GM08714 (cell line): ENCODE data around the gene SPDYE4.

Experiments
- H3K4me3 ChIP-seq: fragments of 200-500 bp; sonication (Bioruptor generic); 2 replicates; pipeline ENCODE4 v1.5.1; 2014; ENCODE audit warnings: mild to moderate bottlenecking, low read length, inconsistent platforms
- ZNF274 ChIP-seq: IDR thresholded peaks from 2 replicates; pipeline ENCODE4 v1.6.1; 2012; ENCODE audit warnings: mild to moderate bottlenecking, low read depth, low read length

The SPDYE4 gene

DNA sequence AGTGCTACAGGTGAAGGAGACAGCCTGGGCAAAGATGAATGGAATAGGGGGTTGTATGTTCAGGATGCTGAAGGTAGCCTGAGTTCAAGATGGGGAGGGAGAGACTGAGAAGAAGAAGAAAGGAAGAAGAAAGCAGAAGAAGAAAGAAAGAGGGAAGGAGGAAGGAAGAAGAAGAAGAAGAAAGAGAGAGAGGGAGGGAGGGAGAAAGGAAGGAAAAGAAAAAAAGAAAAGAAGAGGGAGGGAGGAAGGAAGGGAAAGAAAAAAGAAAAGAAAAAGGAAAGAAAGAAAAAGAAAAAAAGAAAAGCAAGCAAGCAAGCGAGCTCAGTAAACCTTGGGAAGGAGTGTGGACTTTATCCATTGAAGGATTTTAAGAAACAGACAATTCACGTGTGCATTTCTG, 21.6 kb downstream of the SPDYE4 start:
- no peak for TF ChIP-seq ZNF274
- no peak overlapping the region for H3K4me3 ChIP-seq

GRCh38 chr17:8736362-8736761, 22.0 kb downstream of the SPDYE4 start:
- H3K4me3 ChIP-seq, result no peak overlapping the region
- TF ChIP-seq ZNF274, result no peak

DNA sequence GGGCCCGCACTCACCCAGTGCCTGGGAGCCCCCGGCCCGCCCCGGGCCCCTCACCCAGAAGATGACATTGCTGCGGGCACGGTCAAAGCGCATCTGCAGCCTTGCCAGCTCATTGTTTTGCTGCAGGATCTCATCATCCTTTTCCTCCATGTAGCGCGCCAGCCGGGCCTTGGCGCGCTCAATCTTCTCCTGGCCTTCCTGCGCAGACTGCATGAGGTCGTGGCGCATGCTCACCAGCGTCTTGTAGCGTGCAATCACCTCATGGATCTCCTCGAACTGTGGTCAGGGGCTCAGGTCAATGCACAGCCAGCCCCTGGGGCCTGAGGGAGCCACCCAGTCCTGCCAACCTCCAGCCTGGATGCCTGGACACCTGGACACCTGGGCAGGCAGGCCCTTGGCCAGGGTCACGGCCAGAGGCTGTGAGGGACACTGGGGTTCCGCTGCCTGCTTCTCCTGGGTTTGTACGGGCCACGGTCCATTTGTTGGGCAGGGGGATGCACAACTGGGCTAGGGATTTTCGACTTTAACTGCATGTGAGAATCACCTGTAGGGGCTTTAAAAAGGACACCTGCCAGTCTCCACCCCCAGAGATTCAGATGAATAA, 22.9 kb downstream of the SPDYE4 start:
- TF ChIP-seq ZNF274, result no peak

DNA sequence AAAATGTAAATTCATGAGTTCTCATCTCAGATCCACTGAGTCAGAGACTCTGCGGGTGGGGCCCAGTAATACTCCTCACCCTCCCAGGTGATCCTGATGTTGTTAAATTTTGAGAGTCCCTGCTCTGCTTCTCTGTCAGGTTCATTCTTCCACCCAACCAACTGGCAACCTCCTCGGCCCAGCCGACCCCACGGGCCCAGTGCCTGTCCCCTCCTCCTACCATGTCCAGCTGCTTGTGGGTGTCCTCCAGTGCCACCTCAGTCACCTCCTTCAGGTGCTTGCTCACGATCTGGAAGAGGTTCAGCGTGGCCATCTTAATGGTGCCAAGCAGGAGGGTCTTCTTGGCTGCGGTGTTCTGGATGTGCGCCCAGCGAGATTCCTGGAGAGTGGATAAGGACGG, 23.5 kb downstream of the SPDYE4 start:
- no peak overlapping the region for H3K4me3 ChIP-seq
- TF ChIP-seq ZNF274, result no peak

More for the DNA sequence above, 22.9 kb downstream of the SPDYE4 start:
- no peak overlapping the region for H3K4me3 ChIP-seq

DNA sequence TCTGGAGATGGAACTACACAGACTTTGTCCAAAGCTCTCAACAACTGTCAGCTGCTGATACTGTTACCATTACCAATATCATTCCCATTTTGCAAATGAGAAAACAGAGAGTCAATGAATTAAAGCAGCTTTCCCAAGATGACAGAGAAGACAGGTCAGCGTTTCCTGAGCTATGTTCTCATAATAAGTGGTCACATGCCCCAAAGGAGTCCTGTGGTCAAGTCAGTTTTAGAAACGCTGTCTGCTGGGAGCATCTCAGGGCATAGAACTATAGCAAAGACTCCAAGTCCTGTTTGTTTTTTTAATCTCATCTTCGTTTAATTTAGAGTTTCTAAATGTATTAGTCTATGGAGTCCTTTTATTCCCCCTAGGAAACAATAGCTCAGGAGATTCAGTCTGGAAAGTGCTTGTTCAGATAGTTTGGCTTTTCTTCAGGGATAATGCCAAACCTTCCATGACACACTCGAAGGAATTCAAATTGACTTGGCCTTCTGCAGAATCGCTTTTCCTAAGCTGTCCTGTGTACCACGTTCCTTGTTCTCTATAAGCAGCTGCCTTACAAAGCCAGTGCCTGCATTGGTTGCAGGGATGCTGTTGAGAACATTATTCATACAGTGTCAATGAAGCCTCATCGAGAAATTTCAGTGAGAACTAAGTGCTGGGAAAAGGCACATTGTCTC, 25.8 kb downstream of the SPDYE4 start:
- H3K4me3 ChIP-seq, result no peak overlapping the region
- TF ChIP-seq ZNF274, result no peak

- H3K4me3 ChIP-seq, result no peak overlapping the region
- TF ChIP-seq ZNF274, result no peak
Observed at GRCh38 chr17:8729860-8730259, 28.5 kb downstream of the SPDYE4 start.

DNA sequence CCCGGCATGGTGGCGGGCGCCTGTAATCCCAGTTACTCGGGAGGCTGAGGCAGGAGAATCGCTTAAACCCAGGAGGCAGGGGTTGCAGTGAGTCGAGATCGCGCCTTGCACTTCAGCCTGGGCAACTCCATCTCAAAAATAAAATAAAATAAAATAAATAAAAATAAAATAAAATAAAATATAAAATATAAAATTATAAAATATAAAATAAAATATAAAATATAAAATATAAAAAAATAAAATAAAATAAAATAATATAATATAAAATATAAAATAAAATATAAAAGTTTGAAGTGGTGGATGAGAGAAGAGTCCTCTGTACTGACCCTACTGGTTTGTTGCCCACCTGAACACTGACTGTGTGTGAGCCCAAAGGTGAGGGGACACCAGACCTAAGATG, 28.9 kb downstream of the SPDYE4 start:
- H3K4me3 ChIP-seq, result no peak overlapping the region
- TF ChIP-seq ZNF274, result no peak

DNA sequence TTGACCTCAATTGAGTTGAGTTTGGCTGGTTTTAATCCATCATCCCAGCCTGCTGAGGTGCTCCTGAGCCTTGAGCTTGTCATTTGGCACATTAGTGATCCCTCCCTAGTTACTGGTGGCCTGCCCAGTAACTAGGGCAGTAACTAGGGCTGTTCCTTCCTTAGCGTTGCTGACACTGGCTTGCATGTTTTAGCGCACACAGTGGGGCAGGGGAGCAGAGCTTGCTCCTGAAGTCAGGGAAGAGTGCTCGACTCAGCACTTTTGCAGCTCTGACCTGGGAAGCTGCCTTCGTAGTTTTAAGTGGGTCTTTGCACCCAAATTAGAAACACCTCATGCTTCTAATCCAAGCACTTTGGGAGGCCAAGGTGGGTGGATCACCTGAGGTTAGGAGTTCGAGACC, 29.4 kb downstream of the SPDYE4 start:
- TF ChIP-seq ZNF274, result no peak
- no peak overlapping the region for H3K4me3 ChIP-seq

DNA sequence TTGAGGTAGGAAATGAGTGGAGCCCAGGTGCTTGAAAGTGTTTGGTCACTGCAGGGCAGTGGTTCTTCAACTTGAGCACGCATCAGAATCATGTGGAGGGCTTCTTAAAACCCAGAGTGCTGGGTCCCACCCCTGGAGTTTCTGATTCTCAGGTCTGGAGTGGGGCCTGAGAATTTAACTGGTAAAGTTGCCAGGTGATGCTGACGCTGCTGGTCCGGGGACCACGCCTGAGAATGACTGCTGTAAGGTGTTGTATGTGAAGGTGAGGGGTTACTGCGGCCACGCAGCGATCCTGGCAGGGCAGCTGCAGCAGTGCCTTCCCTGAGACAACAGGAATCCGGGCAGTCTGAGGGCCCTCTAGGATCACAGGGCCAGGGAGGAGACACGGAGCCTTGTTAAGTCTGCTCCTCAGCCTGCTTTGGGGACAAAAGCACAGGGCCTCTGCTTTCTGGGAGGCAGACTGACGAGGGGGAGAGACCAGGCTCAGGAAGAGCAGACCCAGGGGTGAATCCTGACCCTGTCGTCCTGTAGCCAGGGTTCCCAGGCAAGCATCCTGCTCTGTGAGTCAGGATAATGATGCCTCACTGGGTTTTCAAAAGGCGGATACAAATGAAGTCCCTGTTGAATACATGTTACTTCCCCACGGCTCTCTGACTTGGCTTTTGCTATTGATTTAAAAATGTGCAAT, 30.0 kb downstream of the SPDYE4 start:
- no peak overlapping the region for H3K4me3 ChIP-seq
- no peak for TF ChIP-seq ZNF274

GRCh38 chr17:8726941-8727555, 31.3 kb downstream of the SPDYE4 start:
- H3K4me3 ChIP-seq, result no peak overlapping the region
- no peak for TF ChIP-seq ZNF274

GRCh38 chr17:8725881-8726876, 32.2 kb downstream of the SPDYE4 start:
- no peak overlapping the region for H3K4me3 ChIP-seq
- TF ChIP-seq ZNF274, result no peak

DNA sequence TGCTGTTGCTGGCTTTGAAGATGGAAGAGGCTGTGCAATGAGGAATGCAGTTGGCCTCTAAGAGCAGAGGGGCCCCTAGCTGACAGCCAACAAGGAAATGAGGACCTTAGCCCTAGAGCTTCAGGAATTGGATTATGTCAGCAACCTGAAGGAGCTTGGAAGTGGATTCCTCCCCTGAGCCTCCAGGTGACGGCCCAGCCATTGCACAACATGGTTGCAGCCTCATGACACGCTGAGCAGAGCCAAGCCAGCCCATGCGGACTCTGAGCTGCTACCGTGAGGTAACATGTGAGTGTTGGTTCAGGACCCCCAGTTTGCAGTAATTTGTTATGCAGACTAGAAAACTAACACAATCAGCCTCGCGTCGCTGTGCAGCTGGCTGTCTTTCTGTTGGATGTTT, 33.9 kb downstream of the SPDYE4 start:
- TF ChIP-seq ZNF274, result no peak
- H3K4me3 ChIP-seq, result no peak overlapping the region

- no peak for TF ChIP-seq ZNF274
- H3K4me3 ChIP-seq, result no peak overlapping the region
Observed at GRCh38 chr17:8720596-8720995, 37.8 kb downstream of the SPDYE4 start.
